Measurements from ENCODE around the gene OPA3.

Gene OPA3

GRCh38 chr19:45547211-45547770 lies 37.3 kb downstream of the OPA3 start:
- Histone ChIP-seq H3K9ac (ENCODE audit: low read depth, low read length, poor library complexity) (no peak overlapping the region), H2BK120ac (ENCODE audit: low read depth, low read length) (no peak overlapping the region), H3K27ac (replicated peaks; ENCODE audit: low read length) (no peak overlapping the region), H4K8ac (ENCODE audit: low read depth, low read length) (no peak overlapping the region), H3K79me1 (ENCODE audit: low read depth, low read length) (no peaks in the 10 kb centered on the region), H2BK12ac (ENCODE audit: low read length) (no peak overlapping the region), H3K4me2 (ENCODE audit: insufficient read depth, low read length, poor library complexity, severe bottlenecking) (no peak overlapping the region), H3K4me1 (ENCODE audit: control insufficient read depth in 2 of 2, insufficient read depth in 1 of 2, low read depth in 1 of 2, low read length in 2 of 2) (peaks cover 0 to 8% of the 10 kb centered on the region in 2 donors), H2BK15ac (ENCODE audit: low read length) (no peak overlapping the region), H3K14ac (ENCODE audit: low read length) (no peak overlapping the region), H3K18ac (ENCODE audit: low read length) (no peak overlapping the region), H3K36me3 (replicated peaks in 1 of 2; ENCODE audit: control insufficient read depth in 2 of 2, insufficient read depth in 2 of 2, low read length in 2 of 2) (no peaks in the 10 kb centered on the region), H3K4ac (ENCODE audit: low read length) (no peak overlapping the region), H2BK5ac (ENCODE audit: low read length) (no peak overlapping the region), H3K27me3 (ENCODE audit: control insufficient read depth in 3 of 3, insufficient read depth in 3 of 3, low read depth in 1 of 3, low read length in 3 of 3) (no peaks in the 10 kb centered on the region), H2AFZ (ENCODE audit: low read length) (no peak overlapping the region), H3K23ac (ENCODE audit: low read depth, low read length, poor library complexity) (no peak overlapping the region), H3K4me3 (ENCODE audit: low read length in 2 of 2) (no peak overlapping the region), H3K9me3 (replicated peaks in 1 of 2; ENCODE audit: control insufficient read depth in 2 of 2, insufficient read depth in 1 of 2, low read depth in 1 of 2, low read length in 2 of 2) (no peaks in the 10 kb centered on the region), H4K91ac (ENCODE audit: low read depth, low read length, poor library complexity) (no peak overlapping the region), H2AK5ac (ENCODE audit: low read depth, low read length) (no peak overlapping the region)
- no CpG with 5 or more reads among the region's 10 CpGs for WGBS, 2 donors (ENCODE audit: extremely low coverage in 2 of 2, insufficient read length in 2 of 2, insufficient replicate concordance in 1 of 2)
- DNase-seq (ENCODE audit: low spot score) = no peak

DNA sequence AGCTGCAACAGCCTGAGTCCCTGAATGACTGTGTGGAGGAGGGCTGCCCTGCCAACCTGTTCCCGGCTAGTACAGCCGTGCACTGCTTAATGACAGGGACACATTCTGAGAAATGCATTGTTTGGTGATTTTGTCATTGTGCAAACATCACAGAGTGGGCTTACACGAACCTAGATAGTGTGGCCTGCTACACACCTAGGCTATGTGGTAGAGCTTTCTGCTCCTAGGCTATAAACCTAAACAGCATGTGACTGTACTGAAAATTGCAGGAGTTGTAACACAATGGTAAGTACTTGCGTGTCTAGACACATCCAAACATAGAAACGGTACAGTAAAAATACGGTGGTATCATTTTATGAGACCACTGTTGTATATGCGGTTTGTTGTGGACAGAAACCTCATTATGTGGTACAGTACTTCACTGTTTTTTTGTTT lies 42.4 kb downstream of the OPA3 start:
- H3K4me2 ChIP-seq (ENCODE audit: insufficient read depth, low read length, poor library complexity, severe bottlenecking) = no peak overlapping the region
- no peak overlapping the region for H3K4ac ChIP-seq (ENCODE audit: low read length)
- H3K4me1 ChIP-seq (ENCODE audit: control insufficient read depth in 2 of 2, insufficient read depth in 1 of 2, low read depth in 1 of 2, low read length in 2 of 2) = no peaks in the 10 kb centered on the region
- H2BK5ac ChIP-seq (ENCODE audit: low read length) = no peak overlapping the region
- no peak overlapping the region for H4K8ac ChIP-seq (ENCODE audit: low read depth, low read length)
- DNase-seq (ENCODE audit: low spot score) = no peak
- H2BK120ac ChIP-seq (ENCODE audit: low read depth, low read length) = no peak overlapping the region
- H3K23ac ChIP-seq (ENCODE audit: low read depth, low read length, poor library complexity) = no peak overlapping the region
- peak overlapping the region; percentile 4 for H2BK15ac ChIP-seq (ENCODE audit: low read length)
- no peak overlapping the region for H2BK12ac ChIP-seq (ENCODE audit: low read length)
- no peaks in the 10 kb centered on the region for H3K79me1 ChIP-seq (ENCODE audit: low read depth, low read length)
- H3K9ac ChIP-seq (ENCODE audit: low read depth, low read length, poor library complexity) = no peak overlapping the region
- H3K27me3 ChIP-seq (ENCODE audit: control insufficient read depth in 3 of 3, insufficient read depth in 3 of 3, low read depth in 1 of 3, low read length in 3 of 3) = no peaks in the 10 kb centered on the region
- H3K14ac ChIP-seq (ENCODE audit: low read length) = no peak overlapping the region
- H2AFZ ChIP-seq (ENCODE audit: low read length) = no peak overlapping the region
- H2AK5ac ChIP-seq (ENCODE audit: low read depth, low read length) = no peak overlapping the region
- H3K9me3 ChIP-seq (replicated peaks in 1 of 2; ENCODE audit: control insufficient read depth in 2 of 2, insufficient read depth in 1 of 2, low read depth in 1 of 2, low read length in 2 of 2) = no peaks in the 10 kb centered on the region
- H4K91ac ChIP-seq (ENCODE audit: low read depth, low read length, poor library complexity) = no peak overlapping the region
- WGBS, 2 donors (ENCODE audit: extremely low coverage in 2 of 2, insufficient read length in 2 of 2, insufficient replicate concordance in 1 of 2) = no CpG with 5 or more reads among the region's 7 CpGs
- H3K27ac ChIP-seq (replicated peaks; ENCODE audit: low read length) = no peak overlapping the region
- H3K36me3 ChIP-seq (replicated peaks in 1 of 2; ENCODE audit: control insufficient read depth in 2 of 2, insufficient read depth in 2 of 2, low read length in 2 of 2) = no peaks in the 10 kb centered on the region
- H3K4me3 ChIP-seq (ENCODE audit: low read length in 2 of 2) = no peak overlapping the region
- H3K18ac ChIP-seq (ENCODE audit: low read length) = no peak overlapping the region

DNA sequence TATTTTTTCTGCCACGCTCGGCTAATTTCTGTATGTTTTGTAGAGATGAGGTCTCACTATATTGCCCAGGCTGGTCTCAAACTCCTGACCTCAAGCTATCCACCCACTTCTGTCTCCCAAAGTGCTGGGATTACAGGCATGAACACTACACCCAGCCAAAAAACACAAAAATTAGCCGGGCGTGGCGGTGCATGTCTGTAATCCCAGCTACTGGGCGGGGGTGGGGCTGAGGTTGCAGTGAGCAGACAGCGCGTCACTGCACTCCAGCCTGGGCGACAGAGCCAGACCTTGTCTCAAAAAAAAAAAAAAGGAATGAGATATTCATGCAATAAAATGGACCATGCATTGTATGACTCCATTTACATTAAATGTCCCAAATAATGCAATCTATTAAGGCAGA lies 45.1 kb downstream of the OPA3 start:
- no peak overlapping the region for H2BK5ac ChIP-seq (ENCODE audit: low read length)

DNA sequence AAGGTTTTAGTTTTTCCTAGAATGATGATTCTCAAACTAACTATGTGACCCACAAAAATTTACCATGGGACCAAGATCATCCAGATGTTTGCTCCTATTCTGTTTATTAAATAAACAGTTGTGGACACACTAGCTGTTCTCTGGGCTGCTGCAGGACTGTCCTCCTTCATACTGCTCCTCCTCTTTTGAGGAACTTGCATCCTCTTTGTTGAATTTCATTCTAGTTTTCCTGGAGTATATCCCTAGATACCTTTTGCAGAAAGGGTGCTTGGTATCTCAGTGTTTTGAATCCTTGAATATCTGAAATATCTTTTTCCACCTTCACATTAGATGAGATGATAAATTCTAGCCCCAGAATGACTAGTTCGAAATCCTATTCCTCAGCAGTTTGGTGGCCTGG lies 53.3 kb downstream of the OPA3 start:
- no peak overlapping the region for H2BK15ac ChIP-seq (ENCODE audit: low read length)
- no peak overlapping the region for H2BK12ac ChIP-seq (ENCODE audit: low read length)
- no peak overlapping the region for H3K4me3 ChIP-seq (ENCODE audit: low read length in 2 of 2)
- no peak overlapping the region for H3K27ac ChIP-seq (replicated peaks; ENCODE audit: low read length)
- WGBS, 2 donors (ENCODE audit: extremely low coverage in 2 of 2, insufficient read length in 2 of 2, insufficient replicate concordance in 1 of 2) = no CpG with 5 or more reads among the region's 1 CpG
- no peak overlapping the region for H3K18ac ChIP-seq (ENCODE audit: low read length)
- H3K27me3 ChIP-seq (ENCODE audit: control insufficient read depth in 3 of 3, insufficient read depth in 3 of 3, low read depth in 1 of 3, low read length in 3 of 3) = peaks cover 0 to 5% (median 0%) of the 10 kb centered on the region in 3 experiments
- H3K36me3 ChIP-seq (replicated peaks in 1 of 2; ENCODE audit: control insufficient read depth in 2 of 2, insufficient read depth in 2 of 2, low read length in 2 of 2) = peaks cover 0 to 12% of the 10 kb centered on the region in 2 donors
- peaks cover 0 to 12% of the 10 kb centered on the region in 2 donors for H3K4me1 ChIP-seq (ENCODE audit: control insufficient read depth in 2 of 2, insufficient read depth in 1 of 2, low read depth in 1 of 2, low read length in 2 of 2)
- H2BK120ac ChIP-seq (ENCODE audit: low read depth, low read length) = no peak overlapping the region
- no peak overlapping the region for H3K4me2 ChIP-seq (ENCODE audit: insufficient read depth, low read length, poor library complexity, severe bottlenecking)
- peaks cover 5 to 15% of the 10 kb centered on the region in 2 donors for H3K9me3 ChIP-seq (replicated peaks in 1 of 2; ENCODE audit: control insufficient read depth in 2 of 2, insufficient read depth in 1 of 2, low read depth in 1 of 2, low read length in 2 of 2)
- no peak overlapping the region for H3K4ac ChIP-seq (ENCODE audit: low read length)
- H2AFZ ChIP-seq (ENCODE audit: low read length) = no peak overlapping the region
- no peak overlapping the region for H4K8ac ChIP-seq (ENCODE audit: low read depth, low read length)
- no peak overlapping the region for H3K14ac ChIP-seq (ENCODE audit: low read length)
- no peak overlapping the region for H3K9ac ChIP-seq (ENCODE audit: low read depth, low read length, poor library complexity)
- DNase-seq (ENCODE audit: low spot score) = no peak
- H2AK5ac ChIP-seq (ENCODE audit: low read depth, low read length) = no peak overlapping the region
- H2BK5ac ChIP-seq (ENCODE audit: low read length) = no peak overlapping the region
- H4K91ac ChIP-seq (ENCODE audit: low read depth, low read length, poor library complexity) = no peak overlapping the region
- H3K79me1 ChIP-seq (ENCODE audit: low read depth, low read length) = no peaks in the 10 kb centered on the region
- no peak overlapping the region for H3K23ac ChIP-seq (ENCODE audit: low read depth, low read length, poor library complexity)

More for the DNA sequence above, 45.1 kb downstream of the OPA3 start:
- no peak for DNase-seq (ENCODE audit: low spot score)
- Histone ChIP-seq H2BK12ac (ENCODE audit: low read length) (no peak overlapping the region), H2BK120ac (ENCODE audit: low read depth, low read length) (no peak overlapping the region), H3K4ac (ENCODE audit: low read length) (no peak overlapping the region), H3K18ac (ENCODE audit: low read length) (no peak overlapping the region), H3K79me1 (ENCODE audit: low read depth, low read length) (no peaks in the 10 kb centered on the region), H4K91ac (ENCODE audit: low read depth, low read length, poor library complexity) (no peak overlapping the region), H3K9me3 (replicated peaks in 1 of 2; ENCODE audit: control insufficient read depth in 2 of 2, insufficient read depth in 1 of 2, low read depth in 1 of 2, low read length in 2 of 2) (no peaks in the 10 kb centered on the region), H3K4me1 (ENCODE audit: control insufficient read depth in 2 of 2, insufficient read depth in 1 of 2, low read depth in 1 of 2, low read length in 2 of 2) (no peaks in the 10 kb centered on the region), H3K4me3 (ENCODE audit: low read length in 2 of 2) (no peak overlapping the region), H4K8ac (ENCODE audit: low read depth, low read length) (no peak overlapping the region), H3K27me3 (ENCODE audit: control insufficient read depth in 3 of 3, insufficient read depth in 3 of 3, low read depth in 1 of 3, low read length in 3 of 3) (no peaks in the 10 kb centered on the region), H3K9ac (ENCODE audit: low read depth, low read length, poor library complexity) (no peak overlapping the region), H3K36me3 (replicated peaks in 1 of 2; ENCODE audit: control insufficient read depth in 2 of 2, insufficient read depth in 2 of 2, low read length in 2 of 2) (no peaks in the 10 kb centered on the region), H2BK15ac (ENCODE audit: low read length) (no peak overlapping the region), H3K27ac (replicated peaks; ENCODE audit: low read length) (no peak overlapping the region), H3K23ac (ENCODE audit: low read depth, low read length, poor library complexity) (no peak overlapping the region), H3K4me2 (ENCODE audit: insufficient read depth, low read length, poor library complexity, severe bottlenecking) (no peak overlapping the region), H3K14ac (ENCODE audit: low read length) (no peak overlapping the region), H2AK5ac (ENCODE audit: low read depth, low read length) (no peak overlapping the region), H2AFZ (ENCODE audit: low read length) (no peak overlapping the region)
- no CpG with 5 or more reads among the region's 9 CpGs for WGBS, 2 donors (ENCODE audit: extremely low coverage in 2 of 2, insufficient read length in 2 of 2, insufficient replicate concordance in 1 of 2)
